ENCODE measurements around the gene SUV39H1.

SUV39H1 gene

DNA sequence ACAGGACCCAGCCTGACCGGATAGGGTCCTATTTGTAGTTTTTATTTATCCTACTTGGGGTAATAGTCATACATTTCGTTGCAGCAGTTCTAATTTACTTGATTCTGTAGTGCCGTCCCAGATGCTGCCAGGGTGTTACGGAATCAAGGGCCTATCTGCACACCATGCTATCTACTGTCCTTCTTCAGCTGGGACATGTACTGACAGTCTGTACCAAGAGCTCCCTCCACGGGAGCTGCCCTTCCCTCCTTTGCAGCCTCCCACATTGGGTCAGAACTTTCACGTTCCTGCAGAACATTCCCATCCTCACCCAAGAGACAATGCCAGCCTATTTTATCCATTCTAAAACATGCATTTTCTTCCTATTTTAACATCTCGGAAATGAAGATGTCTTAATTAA, 6.7 kb downstream of the SUV39H1 start:
- no peak for TF ChIP-seq CTCF (conservative IDR thresholded peaks at IDR 0.05; ENCODE audit: low read depth, low read length)
- H4K20me1 ChIP-seq (ENCODE audit: insufficient read depth) = no peaks in the 10 kb centered on the region
- H3K36me3 ChIP-seq (ENCODE audit: insufficient read depth) = no peaks in the 10 kb centered on the region

GRCh38 chrX:48703642-48704481, 7.3 kb downstream of the SUV39H1 start:
- Histone ChIP-seq H3K9ac (no peak overlapping the region), H3K4me1 (ENCODE audit: low read depth, poor library complexity, severe bottlenecking) (no peaks in the 10 kb centered on the region), H3K36me3 (ENCODE audit: insufficient read depth) (no peaks in the 10 kb centered on the region), H3K4me2 (no peak overlapping the region), H3K27me3 (ENCODE audit: insufficient read depth, low read depth) (no peaks in the 10 kb centered on the region), H3K4me3 (IDR thresholded peaks at IDR 0.05; ENCODE audit: insufficient read depth, low read depth, low read length) (no peak overlapping the region), H3K27ac (no peak overlapping the region), H4K20me1 (ENCODE audit: insufficient read depth) (no peaks in the 10 kb centered on the region), H2AFZ (ENCODE audit: low read depth) (no peak overlapping the region), H3K79me2 (ENCODE audit: insufficient read depth, low read depth) (no peaks in the 10 kb centered on the region; the same call in 1 of the 2 replicates)
- no peak for TF ChIP-seq CTCF (conservative IDR thresholded peaks at IDR 0.05; ENCODE audit: low read depth, low read length)

More for the DNA sequence above, 6.7 kb downstream of the SUV39H1 start:
- H3K4me2 ChIP-seq = no peak overlapping the region
- no peaks in the 10 kb centered on the region for H3K4me1 ChIP-seq (ENCODE audit: low read depth, poor library complexity, severe bottlenecking)
- no peak overlapping the region for H3K27ac ChIP-seq
- H3K4me3 ChIP-seq (IDR thresholded peaks at IDR 0.05; ENCODE audit: insufficient read depth, low read depth, low read length) = no peak overlapping the region
- H3K27me3 ChIP-seq (ENCODE audit: insufficient read depth, low read depth) = no peaks in the 10 kb centered on the region
- H2AFZ ChIP-seq (ENCODE audit: low read depth) = no peak overlapping the region
- H3K9ac ChIP-seq = no peak overlapping the region
- peaks cover 5% of the 10 kb centered on the region; the same call in 1 of the 2 replicates for H3K79me2 ChIP-seq (ENCODE audit: insufficient read depth, low read depth)

DNA sequence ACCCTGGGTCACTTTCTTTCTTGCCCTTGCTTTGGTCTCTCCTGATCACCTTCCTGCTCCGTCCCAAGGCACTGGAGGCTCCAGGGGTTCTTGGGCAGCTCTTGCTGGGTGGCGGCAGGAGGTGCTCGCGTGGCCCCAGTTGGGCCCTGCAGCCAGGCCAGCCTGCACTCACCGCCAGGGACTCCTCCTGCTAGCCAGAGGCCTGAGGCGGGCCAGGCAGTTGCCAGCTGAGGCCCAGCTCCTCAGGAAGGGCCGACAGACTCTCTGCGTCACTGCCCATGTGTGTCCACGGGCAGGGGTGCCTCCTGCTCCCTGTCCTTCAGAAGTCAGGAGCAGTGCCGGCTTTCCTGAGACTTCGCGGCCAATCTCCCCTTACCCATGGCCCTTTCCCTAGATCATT, 9.3 kb downstream of the SUV39H1 start:
- H2AFZ ChIP-seq (ENCODE audit: low read depth) = no peak overlapping the region
- H3K4me3 ChIP-seq (IDR thresholded peaks at IDR 0.05; ENCODE audit: insufficient read depth, low read depth, low read length) = no peak overlapping the region
- TF ChIP-seq CTCF (conservative IDR thresholded peaks at IDR 0.05; ENCODE audit: low read depth, low read length) = no peak
- no peak overlapping the region for H3K9ac ChIP-seq
- no peak overlapping the region for H3K4me2 ChIP-seq
- H3K27me3 ChIP-seq (ENCODE audit: insufficient read depth, low read depth) = no peaks in the 10 kb centered on the region
- no peaks in the 10 kb centered on the region for H3K36me3 ChIP-seq (ENCODE audit: insufficient read depth)
- no peaks in the 10 kb centered on the region for H3K4me1 ChIP-seq (ENCODE audit: low read depth, poor library complexity, severe bottlenecking)
- no peaks in the 10 kb centered on the region for H3K79me2 ChIP-seq (ENCODE audit: insufficient read depth, low read depth)
- no peak overlapping the region for H3K27ac ChIP-seq
- no peaks in the 10 kb centered on the region for H4K20me1 ChIP-seq (ENCODE audit: insufficient read depth)

GRCh38 chrX:48709522-48710112, 13.1 kb downstream of the SUV39H1 start:
- Histone ChIP-seq H3K27ac (no peak overlapping the region), H3K4me2 (no peak overlapping the region), H3K79me2 (ENCODE audit: insufficient read depth, low read depth) (no peaks in the 10 kb centered on the region), H3K9ac (no peak overlapping the region), H3K27me3 (ENCODE audit: insufficient read depth, low read depth) (no peaks in the 10 kb centered on the region), H4K20me1 (ENCODE audit: insufficient read depth) (no peaks in the 10 kb centered on the region), H2AFZ (ENCODE audit: low read depth) (no peak overlapping the region), H3K36me3 (ENCODE audit: insufficient read depth) (no peaks in the 10 kb centered on the region), H3K4me1 (ENCODE audit: low read depth, poor library complexity, severe bottlenecking) (no peaks in the 10 kb centered on the region), H3K4me3 (IDR thresholded peaks at IDR 0.05; ENCODE audit: insufficient read depth, low read depth, low read length) (no peak overlapping the region)
- no peak for TF ChIP-seq CTCF (conservative IDR thresholded peaks at IDR 0.05; ENCODE audit: low read depth, low read length)
